ENCODE measurements around the gene GSTM4. TPM values are rescaled to one million over a fixed set of nuclear protein-coding genes. Genes with fewer than 3 reads are reported as not detected.

Gene GSTM4
- total and polyA plus RNA-seq, 2 experiments from 2014 or later = 64.5 to 116 TPM

DNA sequence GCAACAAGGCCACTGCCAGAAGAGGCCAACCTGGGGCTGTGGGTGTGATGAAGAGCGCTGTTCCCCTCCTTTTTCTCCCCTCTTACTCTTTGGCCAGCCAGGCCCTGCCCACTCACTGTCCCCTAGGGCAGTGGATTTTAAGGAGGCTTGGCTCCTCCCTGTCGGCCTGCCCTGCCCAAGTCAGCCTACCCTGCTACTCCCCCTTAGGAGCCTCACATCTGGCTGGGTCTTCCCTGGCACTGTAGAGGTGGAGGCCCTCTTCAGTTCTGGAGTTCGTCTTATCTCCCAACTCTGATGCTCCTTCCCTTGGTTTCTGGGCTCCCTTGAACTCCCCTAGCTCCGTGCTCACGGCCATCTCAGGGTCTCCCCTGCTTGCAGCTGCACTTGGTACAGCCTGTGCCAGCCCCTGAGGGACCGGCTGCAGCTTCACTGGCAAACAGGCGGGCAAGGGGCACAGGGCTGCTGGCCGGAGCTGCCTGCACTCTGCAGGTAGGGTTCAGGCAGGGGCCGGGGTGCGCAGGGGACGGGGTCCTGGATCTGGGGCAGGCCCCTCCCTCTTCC, 32.2 kb upstream of the GSTM4 start:
- Histone ChIP-seq H3K4me1 (ENCODE audit: insufficient read depth) (peaks cover 28% of the 10 kb centered on the region), H4K20me1 (ENCODE audit: insufficient read depth, poor library complexity, severe bottlenecking) (peaks cover 47% of the 10 kb centered on the region), H3K4me3 (no peak overlapping the region), H2AFZ (no peak overlapping the region), H3K27me3 (no peaks in the 10 kb centered on the region), H3K9me3 (ENCODE audit: low read depth) (no peaks in the 10 kb centered on the region), H3K36me3 (replicated peaks; ENCODE audit: insufficient read depth, low read depth) (no peaks in the 10 kb centered on the region), H3K79me2 (peaks cover 56% of the 10 kb centered on the region), H3K4me2 (peak overlapping the region; percentile 93), H3K27ac (peak overlapping the region; percentile 74), H3K9me2 (replicated peaks; ENCODE audit: insufficient read depth) (no peaks in the 10 kb centered on the region)
- DNase-seq (ENCODE audit: low spot score) = no peak
- 81% methylated on average over 11 of the region's 11 CpGs for WGBS (ENCODE audit: low lambda C conversion rate, missing lambda C conversion rate)
- TF ChIP-seq, protein P1, sequence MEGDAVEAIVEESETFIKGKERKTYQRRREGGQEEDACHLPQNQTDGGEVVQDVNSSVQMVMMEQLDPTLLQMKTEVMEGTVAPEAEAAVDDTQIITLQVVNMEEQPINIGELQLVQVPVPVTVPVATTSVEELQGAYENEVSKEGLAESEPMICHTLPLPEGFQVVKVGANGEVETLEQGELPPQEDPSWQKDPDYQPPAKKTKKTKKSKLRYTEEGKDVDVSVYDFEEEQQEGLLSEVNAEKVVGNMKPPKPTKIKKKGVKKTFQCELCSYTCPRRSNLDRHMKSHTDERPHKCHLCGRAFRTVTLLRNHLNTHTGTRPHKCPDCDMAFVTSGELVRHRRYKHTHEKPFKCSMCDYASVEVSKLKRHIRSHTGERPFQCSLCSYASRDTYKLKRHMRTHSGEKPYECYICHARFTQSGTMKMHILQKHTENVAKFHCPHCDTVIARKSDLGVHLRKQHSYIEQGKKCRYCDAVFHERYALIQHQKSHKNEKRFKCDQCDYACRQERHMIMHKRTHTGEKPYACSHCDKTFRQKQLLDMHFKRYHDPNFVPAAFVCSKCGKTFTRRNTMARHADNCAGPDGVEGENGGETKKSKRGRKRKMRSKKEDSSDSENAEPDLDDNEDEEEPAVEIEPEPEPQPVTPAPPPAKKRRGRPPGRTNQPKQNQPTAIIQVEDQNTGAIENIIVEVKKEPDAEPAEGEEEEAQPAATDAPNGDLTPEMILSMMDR (IDR thresholded peaks at IDR 0.05; ENCODE audit: poor library complexity) = no peak
- TF ChIP-seq EZH2phosphoT487 (IDR thresholded peaks at IDR 0.05; ENCODE audit: low read depth, severe bottlenecking, unreplicated experiment) (no peak), EZH2 (IDR thresholded peaks at IDR 0.05; ENCODE audit: borderline replicate concordance) (no peak)

DNA sequence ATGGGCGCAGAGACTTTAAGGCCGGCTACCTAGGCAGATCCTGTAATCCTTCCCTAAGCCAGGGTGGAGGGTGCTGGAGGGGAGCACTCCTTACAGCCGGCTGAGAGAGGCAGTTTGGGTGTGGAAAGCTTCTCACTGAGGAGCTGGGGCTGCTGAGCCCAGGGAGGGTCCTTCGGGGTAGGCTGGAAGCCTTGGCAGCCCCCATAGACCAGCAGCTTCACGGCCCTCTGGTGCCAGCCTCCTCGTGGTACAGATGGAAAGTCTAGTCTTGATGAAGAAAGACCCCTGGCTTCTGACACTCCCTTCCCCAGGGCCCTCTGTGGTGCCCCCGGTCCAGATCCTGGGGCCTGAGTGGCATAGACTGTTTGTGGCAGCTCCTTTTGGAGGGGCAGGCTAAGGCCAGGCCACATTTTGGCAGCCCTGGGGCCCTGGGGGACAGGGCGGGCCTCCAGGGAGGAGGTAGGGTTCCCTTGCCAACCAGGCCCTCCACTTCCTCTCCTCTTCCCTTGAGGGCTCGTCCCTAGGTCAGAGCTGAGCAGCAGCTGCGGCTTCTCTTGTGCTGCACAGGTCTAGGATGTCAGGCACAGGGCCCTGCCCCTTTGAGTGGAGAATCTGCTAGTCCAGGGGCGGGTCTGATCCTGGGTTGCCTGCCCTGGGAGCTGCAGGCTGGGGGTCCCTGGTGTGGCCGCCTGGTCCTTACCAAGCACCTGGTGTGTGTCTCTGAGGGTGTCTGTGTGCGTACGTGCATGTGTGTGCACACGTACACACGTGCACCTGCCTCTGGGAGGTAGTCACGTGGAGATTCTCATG, 31.5 kb upstream of the GSTM4 start:
- H3K4me1 ChIP-seq (ENCODE audit: insufficient read depth) = peaks cover 21% of the 10 kb centered on the region
- peak overlapping the region; percentile 74 for H3K27ac ChIP-seq
- no peaks in the 10 kb centered on the region for H3K9me2 ChIP-seq (replicated peaks; ENCODE audit: insufficient read depth)
- H3K36me3 ChIP-seq (replicated peaks; ENCODE audit: insufficient read depth, low read depth) = no peaks in the 10 kb centered on the region
- H3K4me2 ChIP-seq = peak overlapping the region; percentile 93
- H3K4me3 ChIP-seq = no peak overlapping the region
- H2AFZ ChIP-seq = no peak overlapping the region
- TF ChIP-seq EZH2 (IDR thresholded peaks at IDR 0.05; ENCODE audit: borderline replicate concordance) = no peak
- TF ChIP-seq EZH2phosphoT487 (IDR thresholded peaks at IDR 0.05; ENCODE audit: low read depth, severe bottlenecking, unreplicated experiment) = no peak
- TF ChIP-seq, protein P1 (IDR thresholded peaks at IDR 0.05; ENCODE audit: poor library complexity) = no peak
- no peaks in the 10 kb centered on the region for H3K9me3 ChIP-seq (ENCODE audit: low read depth)
- H4K20me1 ChIP-seq (ENCODE audit: insufficient read depth, poor library complexity, severe bottlenecking) = peaks cover 47% of the 10 kb centered on the region
- peaks cover 52% of the 10 kb centered on the region for H3K79me2 ChIP-seq
- WGBS (ENCODE audit: low lambda C conversion rate, missing lambda C conversion rate) = 84% methylated on average over 15 of the region's 17 CpGs
- DNase-seq (ENCODE audit: low spot score) = no peak
- H3K27me3 ChIP-seq = no peaks in the 10 kb centered on the region

DNA sequence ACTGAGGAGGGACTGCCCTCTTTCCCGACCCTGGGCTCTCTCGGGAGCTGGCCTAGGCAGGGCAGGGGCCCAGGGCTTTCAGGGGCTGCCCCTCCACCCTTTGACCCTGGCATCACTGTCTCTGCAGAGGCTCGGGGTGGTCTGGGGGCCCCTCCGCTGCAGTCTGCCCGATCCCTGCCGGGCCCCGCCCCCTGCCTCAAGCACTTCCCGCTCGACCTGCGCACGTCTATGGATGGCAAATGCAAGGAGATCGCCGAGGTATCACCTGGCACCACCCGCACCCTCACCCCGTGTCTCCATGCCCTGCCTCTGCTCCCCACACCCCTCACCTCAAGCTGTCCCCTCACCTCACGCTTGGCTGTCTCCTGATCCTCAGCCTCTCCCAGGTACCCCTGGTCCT, 30.7 kb upstream of the GSTM4 start:
- Histone ChIP-seq H3K27ac (no peak overlapping the region), H3K27me3 (no peaks in the 10 kb centered on the region), H3K4me1 (ENCODE audit: insufficient read depth) (peaks cover 20% of the 10 kb centered on the region), H2AFZ (no peak overlapping the region), H3K79me2 (peaks cover 47% of the 10 kb centered on the region), H3K9me3 (ENCODE audit: low read depth) (no peaks in the 10 kb centered on the region), H3K9me2 (replicated peaks; ENCODE audit: insufficient read depth) (no peaks in the 10 kb centered on the region), H3K4me3 (no peak overlapping the region), H3K4me2 (no peak overlapping the region), H4K20me1 (ENCODE audit: insufficient read depth, poor library complexity, severe bottlenecking) (peaks cover 47% of the 10 kb centered on the region), H3K36me3 (replicated peaks; ENCODE audit: insufficient read depth, low read depth) (no peaks in the 10 kb centered on the region)
- 92% methylated on average over 14 of the region's 16 CpGs for WGBS (ENCODE audit: low lambda C conversion rate, missing lambda C conversion rate)
- DNase-seq (ENCODE audit: low spot score) = no peak
- TF ChIP-seq EZH2phosphoT487 (IDR thresholded peaks at IDR 0.05; ENCODE audit: low read depth, severe bottlenecking, unreplicated experiment) (no peak), EZH2 (IDR thresholded peaks at IDR 0.05; ENCODE audit: borderline replicate concordance) (no peak)
- TF ChIP-seq, protein P1 (IDR thresholded peaks at IDR 0.05; ENCODE audit: poor library complexity) = no peak

All from hepatocyte (in vitro differentiated cells).